ENCODE results near the gene DHX34.

The DHX34 gene

GRCh38 chr19:47322058-47322457 lies 27.1 kb upstream of the DHX34 start:
- no peak overlapping the region for H3K4me2 ChIP-seq (ENCODE audit: low read length)
- no peaks in the 10 kb centered on the region for H3K9me3 ChIP-seq (ENCODE audit: control insufficient read depth, insufficient read depth, low read length)
- no peaks in the 10 kb centered on the region for H3K36me3 ChIP-seq (ENCODE audit: control insufficient read depth, low read length)
- TF ChIP-seq CTCF (IDR thresholded peaks at IDR 0.05; ENCODE audit: low read depth, low read length, poor library complexity, severe bottlenecking) (no peak), EZH2phosphoT487 (IDR thresholded peaks at IDR 0.05; ENCODE audit: borderline replicate concordance, low read length) (no peak)
- H3K79me2 ChIP-seq (ENCODE audit: control insufficient read depth, low read length): no peaks in the 10 kb centered on the region
- H4K20me1 ChIP-seq (ENCODE audit: control insufficient read depth, insufficient read depth, low read depth, low read length): no peaks in the 10 kb centered on the region
- no peak overlapping the region for H3K27ac ChIP-seq (ENCODE audit: low read depth, low read length)
- peaks cover 7% of the 10 kb centered on the region for H3K4me1 ChIP-seq (ENCODE audit: control insufficient read depth, low read length)
- H3K27me3 ChIP-seq (ENCODE audit: control insufficient read depth, low read length): peaks cover 5% of the 10 kb centered on the region; the same call in 1 of the 2 replicates
- H3K4me3 ChIP-seq (ENCODE audit: low read length): no peak overlapping the region
- no peaks in the 10 kb centered on the region for H3F3A ChIP-seq (ENCODE audit: control insufficient read depth, insufficient read depth)
- no peaks in the 10 kb centered on the region for H3K9me2 ChIP-seq (replicated peaks; ENCODE audit: control insufficient read depth, low read length)

- Histone ChIP-seq H3K4me2 (ENCODE audit: low read length) (no peak overlapping the region), H3K27me3 (ENCODE audit: control insufficient read depth, low read length) (peaks cover 5% of the 10 kb centered on the region; the same call in 1 of the 2 replicates)
Observed at GRCh38 chr19:47323409-47323808, 25.7 kb upstream of the DHX34 start.

DNA sequence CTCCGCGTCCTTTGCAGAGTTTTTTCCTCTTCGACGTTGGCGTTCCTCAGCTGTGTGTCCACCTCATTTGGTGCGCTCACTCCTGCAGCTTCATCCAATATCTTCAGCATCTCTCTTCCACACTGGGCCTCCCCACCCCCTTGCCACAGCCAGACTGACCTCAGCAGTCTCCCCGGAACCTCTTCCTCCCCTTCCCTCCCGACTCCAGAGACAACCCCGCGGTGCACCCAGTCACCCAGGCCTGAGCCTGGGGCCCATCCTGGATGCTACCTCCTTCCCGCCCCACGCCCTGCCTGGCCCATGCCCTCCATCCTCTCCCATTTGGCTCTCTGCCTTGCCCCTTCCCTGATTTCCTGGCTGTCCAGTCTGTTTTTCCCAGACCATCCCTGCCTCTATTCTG lies 25.2 kb upstream of the DHX34 start:
- no peaks in the 10 kb centered on the region for H4K20me1 ChIP-seq (ENCODE audit: control insufficient read depth, insufficient read depth, low read depth, low read length)
- peaks cover 7% of the 10 kb centered on the region for H3K4me1 ChIP-seq (ENCODE audit: control insufficient read depth, low read length)
- TF ChIP-seq CTCF (IDR thresholded peaks at IDR 0.05; ENCODE audit: low read depth, low read length, poor library complexity, severe bottlenecking) (no peak), EZH2phosphoT487 (IDR thresholded peaks at IDR 0.05; ENCODE audit: borderline replicate concordance, low read length) (no peak)

More at GRCh38 chr19:47323409-47323808, 25.7 kb upstream of the DHX34 start:
- Histone ChIP-seq H3F3A (ENCODE audit: control insufficient read depth, insufficient read depth) (no peaks in the 10 kb centered on the region), H3K36me3 (ENCODE audit: control insufficient read depth, low read length) (no peaks in the 10 kb centered on the region), H3K4me3 (ENCODE audit: low read length) (no peak overlapping the region), H3K4me1 (ENCODE audit: control insufficient read depth, low read length) (peaks cover 7% of the 10 kb centered on the region), H3K9me2 (replicated peaks; ENCODE audit: control insufficient read depth, low read length) (no peaks in the 10 kb centered on the region), H3K27ac (ENCODE audit: low read depth, low read length) (no peak overlapping the region), H4K20me1 (ENCODE audit: control insufficient read depth, insufficient read depth, low read depth, low read length) (no peaks in the 10 kb centered on the region), H3K9me3 (ENCODE audit: control insufficient read depth, insufficient read depth, low read length) (no peaks in the 10 kb centered on the region), H3K79me2 (ENCODE audit: control insufficient read depth, low read length) (no peaks in the 10 kb centered on the region)
- TF ChIP-seq EZH2phosphoT487 (IDR thresholded peaks at IDR 0.05; ENCODE audit: borderline replicate concordance, low read length) (no peak), CTCF (IDR thresholded peaks at IDR 0.05; ENCODE audit: low read depth, low read length, poor library complexity, severe bottlenecking) (no peak)

More for the DNA sequence above, 25.2 kb upstream of the DHX34 start:
- H3K36me3 ChIP-seq (ENCODE audit: control insufficient read depth, low read length): no peaks in the 10 kb centered on the region
- H3K9me2 ChIP-seq (replicated peaks; ENCODE audit: control insufficient read depth, low read length): no peaks in the 10 kb centered on the region
- peaks cover 5% of the 10 kb centered on the region; the same call in 1 of the 2 replicates for H3K27me3 ChIP-seq (ENCODE audit: control insufficient read depth, low read length)
- H3K4me3 ChIP-seq (ENCODE audit: low read length): no peak overlapping the region
- H3K4me2 ChIP-seq (ENCODE audit: low read length): no peak overlapping the region
- no peaks in the 10 kb centered on the region for H3K79me2 ChIP-seq (ENCODE audit: control insufficient read depth, low read length)
- no peaks in the 10 kb centered on the region for H3F3A ChIP-seq (ENCODE audit: control insufficient read depth, insufficient read depth)
- no peaks in the 10 kb centered on the region for H3K9me3 ChIP-seq (ENCODE audit: control insufficient read depth, insufficient read depth, low read length)
- no peak overlapping the region for H3K27ac ChIP-seq (ENCODE audit: low read depth, low read length)
